ENCODE results near the gene ZNF844.

DNA sequence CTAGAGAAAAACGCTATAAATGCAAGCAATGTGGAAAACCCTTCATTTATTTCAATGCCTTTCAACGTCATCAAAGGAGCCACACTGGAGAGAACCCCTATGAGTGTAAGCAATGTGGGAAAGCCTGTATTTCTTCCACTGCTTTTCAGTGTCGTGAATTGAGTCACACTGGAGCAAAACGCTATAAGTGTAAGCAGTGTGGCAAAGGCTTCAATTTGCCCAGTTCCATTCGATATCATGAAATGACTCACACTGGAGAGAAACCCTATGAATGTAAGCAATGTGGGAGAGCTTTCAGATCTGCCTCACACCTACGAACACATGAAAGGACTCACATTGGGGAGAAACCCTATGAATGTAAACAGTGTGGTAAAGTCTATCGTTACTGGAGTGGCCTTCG lies 48.2 kb downstream of the ZNF844 start:
- TF ChIP-seq CTCF (IDR thresholded peaks at IDR 0.05; ENCODE audit: insufficient read depth, low read length) = no peak
- TF ChIP-seq GABPA (IDR thresholded peaks at IDR 0.05; ENCODE audit: low read depth) = no peak
- TF ChIP-seq REST (IDR thresholded peaks at IDR 0.05; ENCODE audit: insufficient replicate concordance, low read depth) = no peak
- no peak for TF ChIP-seq POLR2AphosphoS5 (IDR thresholded peaks at IDR 0.05; ENCODE audit: low read depth)

Data from HL-60 (cell line).